IPS-20b (cell line): Measurements from ENCODE around the gene CYP2F1.
"Not testable (repeated sequence)": the region's sequence is repeated elsewhere in the genome, so short reads cannot be mapped to it uniquely, and the experiment has no call there.

Experiments used
- H3K27ac ChIP-seq: one replicate; pipeline ENCODE4 v1.5.1; 2013; ENCODE audit warnings: low read length
- H3K27me3 ChIP-seq: 2 replicates; pipeline ENCODE4 v1.6.1; 2013; ENCODE audit warnings: mild to moderate bottlenecking, low read length, inconsistent platforms; ENCODE audit not compliant: insufficient read depth
- H3K36me3 ChIP-seq: 2 replicates; pipeline ENCODE4 v1.6.1; 2013; ENCODE audit warnings: low read depth, mild to moderate bottlenecking, inconsistent platforms, low read length, moderate library complexity; ENCODE audit not compliant: insufficient read depth
- H3K4me1 ChIP-seq: 2 replicates; pipeline ENCODE4 v1.6.1; 2013; ENCODE audit warnings: mild to moderate bottlenecking, control low read depth, inconsistent platforms, low read length, moderate library complexity; ENCODE audit not compliant: insufficient read depth
- H3K4me3 ChIP-seq: 2 replicates; pipeline ENCODE4 v1.5.1; 2013; ENCODE audit warnings: mild to moderate bottlenecking, low read length, inconsistent platforms
- H3K9ac ChIP-seq: 2 replicates; pipeline ENCODE4 v1.6.1; 2013; ENCODE audit warnings: low read depth, mild to moderate bottlenecking, inconsistent platforms, low read length, moderate library complexity
- H3K9me3 ChIP-seq: 2 replicates; pipeline ENCODE4 v1.6.1; 2013; ENCODE audit warnings: mild to moderate bottlenecking, low read depth, low read length, inconsistent platforms; ENCODE audit not compliant: insufficient read depth

CYP2F1 gene

DNA sequence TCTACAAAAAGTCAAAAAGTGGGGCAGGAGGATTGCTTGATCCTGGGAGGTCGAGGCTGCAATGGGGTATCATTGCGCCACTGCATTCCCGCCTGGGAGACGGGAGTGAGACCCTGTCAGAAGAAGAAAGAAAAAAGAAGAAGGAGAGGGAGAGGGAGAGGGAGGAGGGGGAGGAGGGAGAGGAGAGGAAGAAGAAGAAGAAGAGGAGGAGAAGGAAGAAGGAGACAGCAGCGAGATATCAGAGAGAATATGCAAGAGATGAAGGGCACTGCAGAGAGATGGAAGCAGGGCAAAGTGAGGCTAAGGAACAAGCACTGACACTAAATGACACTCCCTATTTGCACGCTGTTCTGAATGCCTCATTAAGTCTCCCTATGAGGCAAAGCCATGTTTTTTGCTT, 14.5 kb downstream of the CYP2F1 start:
- no peak overlapping the region for H3K9ac ChIP-seq
- peaks cover 8% of the 10 kb centered on the region for H3K27me3 ChIP-seq

DNA sequence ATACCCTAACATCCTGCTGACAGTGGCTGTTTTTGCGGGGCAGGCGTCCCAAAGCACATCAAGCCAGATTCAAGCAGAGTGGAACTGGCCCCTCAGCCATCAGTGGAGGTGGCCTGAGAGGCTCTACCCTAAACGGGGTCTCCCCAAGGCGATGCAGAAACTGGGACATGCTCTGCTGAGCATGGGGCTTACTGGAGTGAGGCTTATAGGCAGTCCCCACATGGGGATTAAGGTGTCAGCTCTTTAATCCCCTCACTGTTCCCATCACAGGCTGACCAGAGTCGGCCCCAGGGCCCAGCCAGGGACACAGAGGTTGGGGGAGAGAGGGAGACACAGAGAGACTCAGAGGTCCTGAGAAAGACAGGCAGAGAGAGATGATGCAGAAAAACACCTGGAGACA, 17.0 kb downstream of the CYP2F1 start:
- Histone ChIP-seq H3K9ac (no peak overlapping the region), H3K36me3 (no peaks in the 10 kb centered on the region), H3K9me3 (no peaks in the 10 kb centered on the region), H3K4me3 (no peak overlapping the region), H3K27me3 (peaks cover 20% of the 10 kb centered on the region), H3K27ac (no peak overlapping the region), H3K4me1 (peaks cover 3% of the 10 kb centered on the region; the same call in 1 of the 2 replicates)

More for the DNA sequence above, 14.5 kb downstream of the CYP2F1 start:
- Histone ChIP-seq H3K27ac (no peak overlapping the region), H3K36me3 (no peaks in the 10 kb centered on the region), H3K9me3 (no peaks in the 10 kb centered on the region), H3K4me1 (peaks cover 3% of the 10 kb centered on the region; the same call in 1 of the 2 replicates), H3K4me3 (no peak overlapping the region)

GRCh38 chr19:41133260-41133659, 19.0 kb downstream of the CYP2F1 start:
- Histone ChIP-seq H3K4me1 (peaks cover 3% of the 10 kb centered on the region; the same call in 1 of the 2 replicates), H3K9ac (no peak overlapping the region), H3K4me3 (no peak overlapping the region), H3K27me3 (peaks cover 17% of the 10 kb centered on the region), H3K36me3 (no peaks in the 10 kb centered on the region), H3K27ac (no peak overlapping the region), H3K9me3 (no peaks in the 10 kb centered on the region)

DNA sequence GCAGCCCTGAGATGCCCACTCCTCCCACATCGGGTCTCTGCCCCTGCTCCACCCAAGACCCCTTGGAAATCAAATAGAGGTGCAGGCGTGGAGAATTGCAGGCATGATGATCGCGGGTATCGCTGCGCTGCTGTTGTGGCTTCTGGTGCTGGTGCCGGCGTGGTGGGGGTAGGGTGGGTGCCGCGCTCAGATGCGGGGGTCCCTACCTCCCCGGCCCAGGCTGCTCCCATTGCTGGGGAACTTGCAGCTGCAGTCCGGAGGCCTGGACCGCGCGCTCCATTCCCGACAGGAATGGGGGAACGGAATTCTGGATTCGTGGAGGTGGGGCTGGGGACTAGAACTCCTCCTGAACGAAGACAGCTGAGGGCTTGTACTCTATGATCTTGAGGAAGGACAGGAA, 20.4 kb downstream of the CYP2F1 start:
- Histone ChIP-seq H3K9ac (no peak overlapping the region), H3K27me3 (peaks cover 12% of the 10 kb centered on the region), H3K27ac (no peak overlapping the region), H3K4me3 (no peak overlapping the region), H3K36me3 (no peaks in the 10 kb centered on the region), H3K4me1 (no peaks in the 10 kb centered on the region), H3K9me3 (no peaks in the 10 kb centered on the region)

DNA sequence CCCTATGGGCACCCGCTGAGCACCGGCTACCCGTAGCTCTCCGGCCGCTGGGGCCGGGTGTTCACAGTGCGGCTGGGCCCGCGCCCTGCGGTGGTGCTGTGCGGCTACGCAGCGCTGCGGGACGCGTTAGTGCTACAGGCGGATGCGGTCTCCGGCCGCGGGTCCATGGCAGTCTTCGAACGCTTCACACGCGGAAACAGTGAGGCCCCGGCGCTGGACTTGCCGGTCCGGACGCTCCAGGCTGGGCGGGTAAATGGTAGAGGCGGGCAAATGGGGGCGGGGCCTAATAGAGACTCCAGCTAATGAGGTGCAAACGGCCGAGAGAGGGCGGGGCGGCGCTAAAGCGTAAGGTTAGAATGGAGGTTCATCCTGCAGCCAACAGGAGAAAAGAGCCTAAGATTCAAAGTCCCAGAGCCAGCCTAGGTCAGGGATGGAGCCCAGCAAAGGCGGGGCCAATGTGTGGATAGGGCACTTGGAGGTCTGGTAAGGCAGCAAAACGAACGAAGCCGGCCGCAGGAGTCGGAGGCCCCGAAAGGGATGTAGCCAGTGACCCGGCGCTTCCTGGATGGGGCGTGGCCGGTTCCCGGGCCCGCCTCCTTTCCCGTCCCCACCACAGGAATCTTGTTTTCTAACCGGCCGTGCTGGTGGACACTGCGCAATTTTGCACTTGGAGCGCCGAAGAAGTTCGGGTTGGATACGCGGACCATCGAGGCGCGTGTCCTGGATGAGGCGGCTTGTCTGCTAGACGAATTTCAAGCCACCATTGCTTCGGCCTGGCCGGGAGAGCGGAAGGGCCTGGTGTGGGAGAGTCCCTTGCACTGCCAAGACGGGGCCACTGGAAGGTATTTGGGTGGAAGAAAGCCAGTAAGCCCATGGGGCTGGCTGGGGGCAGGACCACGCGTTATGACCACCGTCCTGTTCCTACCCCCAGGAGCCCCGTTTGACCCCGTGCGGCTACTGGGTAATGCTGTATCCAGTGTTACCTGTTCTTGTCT, 21.5 kb downstream of the CYP2F1 start:
- Histone ChIP-seq H3K27me3 (peaks cover 12% of the 10 kb centered on the region), H3K9ac (peak overlapping the region; percentile 61; the same call in 1 of the 2 replicates), H3K4me3 (peak overlapping the region; percentile 67)
- H3K36me3 ChIP-seq, H3K9me3 ChIP-seq, H3K4me1 ChIP-seq, H3K27ac ChIP-seq: not testable (repeated sequence)

- peak overlapping the region; percentile 61; the same call in 1 of the 2 replicates for H3K9ac ChIP-seq
- no peaks in the 10 kb centered on the region for H3K9me3 ChIP-seq
- H3K27ac ChIP-seq = no peak overlapping the region
- no peaks in the 10 kb centered on the region for H3K4me1 ChIP-seq
- H3K27me3 ChIP-seq = peaks cover 12% of the 10 kb centered on the region
- no peak overlapping the region for H3K4me3 ChIP-seq
- H3K36me3 ChIP-seq = no peaks in the 10 kb centered on the region
These were observed 22.6 kb downstream of the CYP2F1 start for GRCh38 chr19:41136636-41137455.

- H3K9me3 ChIP-seq = no peaks in the 10 kb centered on the region
- H3K27ac ChIP-seq = no peak overlapping the region
- no peaks in the 10 kb centered on the region for H3K4me1 ChIP-seq
- no peaks in the 10 kb centered on the region for H3K27me3 ChIP-seq
- H3K36me3 ChIP-seq = no peaks in the 10 kb centered on the region
- no peak overlapping the region for H3K4me3 ChIP-seq
- no peak overlapping the region for H3K9ac ChIP-seq
These were observed 30.2 kb downstream of the CYP2F1 start for GRCh38 chr19:41144403-41144802.

GRCh38 chr19:41149831-41150230, 35.6 kb downstream of the CYP2F1 start:
- Histone ChIP-seq H3K27ac (no peak overlapping the region), H3K36me3 (no peaks in the 10 kb centered on the region)

GRCh38 chr19:41150986-41151385, 36.8 kb downstream of the CYP2F1 start:
- H3K4me3 ChIP-seq, H3K9ac ChIP-seq, H3K27me3 ChIP-seq, H3K9me3 ChIP-seq, H3K36me3 ChIP-seq, H3K4me1 ChIP-seq, H3K27ac ChIP-seq: not testable (repeated sequence)

More at GRCh38 chr19:41149831-41150230, 35.6 kb downstream of the CYP2F1 start:
- Histone ChIP-seq H3K9me3 (no peaks in the 10 kb centered on the region), H3K4me3 (no peak overlapping the region), H3K9ac (no peak overlapping the region), H3K27me3 (no peaks in the 10 kb centered on the region), H3K4me1 (no peaks in the 10 kb centered on the region)

DNA sequence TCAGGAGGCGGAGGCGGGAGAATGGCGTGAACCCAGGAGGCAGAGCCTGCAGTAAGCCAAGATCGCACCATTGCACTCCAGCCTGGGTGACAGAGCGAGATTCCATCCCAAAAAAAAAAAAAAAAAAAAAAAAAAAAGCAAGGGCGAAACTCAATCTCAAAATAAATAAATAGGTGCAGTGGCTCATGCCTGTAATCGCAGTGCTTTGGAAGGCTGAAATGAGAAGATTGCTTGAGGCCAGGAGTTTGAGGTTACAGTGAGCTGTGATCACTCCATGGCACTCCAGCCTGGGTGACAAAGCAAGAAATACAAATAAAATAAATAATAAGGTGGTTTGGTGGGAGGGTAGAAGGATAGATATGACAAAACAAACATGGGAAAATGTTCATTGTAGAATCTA, 39.8 kb downstream of the CYP2F1 start:
- Histone ChIP-seq H3K4me3 (no peak overlapping the region), H3K27ac (no peak overlapping the region), H3K27me3 (no peaks in the 10 kb centered on the region), H3K9ac (no peak overlapping the region), H3K4me1 (no peaks in the 10 kb centered on the region; the same call in 1 of the 2 replicates), H3K36me3 (no peaks in the 10 kb centered on the region), H3K9me3 (peaks cover 9% of the 10 kb centered on the region)

DNA sequence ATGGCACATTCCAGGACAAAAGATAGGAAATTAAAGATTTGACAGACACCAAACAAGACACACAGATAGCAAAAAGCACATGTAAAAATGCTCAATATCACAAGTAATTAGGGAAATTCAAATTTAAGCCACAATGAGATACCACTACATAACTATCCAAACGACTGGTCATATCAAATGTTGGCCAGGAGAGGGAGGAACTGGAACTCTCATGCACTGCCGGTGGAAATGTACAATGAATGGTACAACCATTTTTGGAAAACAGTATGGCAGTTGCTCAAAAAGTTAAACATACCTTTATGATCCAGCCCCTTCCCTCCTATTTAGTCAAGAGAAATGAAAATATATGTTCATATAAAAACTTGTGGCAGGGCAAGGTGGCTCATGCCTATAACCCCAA, 42.0 kb downstream of the CYP2F1 start:
- Histone ChIP-seq H3K9ac (no peak overlapping the region), H3K4me3 (no peak overlapping the region), H3K27ac (no peak overlapping the region), H3K36me3 (no peaks in the 10 kb centered on the region), H3K9me3 (peaks cover 9% of the 10 kb centered on the region), H3K4me1 (no peaks in the 10 kb centered on the region; the same call in 1 of the 2 replicates), H3K27me3 (no peaks in the 10 kb centered on the region)
